K562 (cell line): ENCODE results near the gene KPTN. TPM values are rescaled to one million over a fixed set of nuclear protein-coding genes. Genes with fewer than 3 reads are reported as not detected.

Source experiments
- CEBPG ChIP-seq, 3 experiments: fragments of 200-800 bp in 1 of 3; sonication (Bioruptor generic) in 1 of 3; sonication (generic) in 1 of 3; formaldehyde crosslinking in 1 of 3; IDR thresholded peaks in 2 of 3; conservative IDR thresholded peaks in 1 of 3; 2 replicates each; pipeline versions ENCODE4 v1.6.1 to v1.8.0; 2016 to 2022; ENCODE audit warnings: missing compliant biosample characterization in 2 of 3, missing genetic modification characterization in 2 of 3, mild to moderate bottlenecking in 1 of 3, missing genetic modification reagents in 1 of 3
- ETV5 ChIP-seq: sonication (generic); formaldehyde crosslinking; IDR thresholded peaks from 2 replicates; pipeline ENCODE4 v1.4.0; 2020; ENCODE audit warnings: low read depth, mild to moderate bottlenecking, missing genetic modification reagents
- ETV6 ChIP-seq, 3 experiments: fragments of 150-350 bp in 1 of 3; sonication (generic) in 1 of 3; formaldehyde crosslinking in 1 of 3; IDR thresholded peaks; 2 replicates each; pipeline versions ENCODE4 v1.6.1 to v1.8.0; 2014 to 2022; ENCODE audit warnings: borderline replicate concordance in 2 of 3, low read depth in 2 of 3, antibody characterized with exemption in 1 of 3, low read length in 1 of 3, mild to moderate bottlenecking in 1 of 3, missing genetic modification reagents in 1 of 3
- GATAD2B ChIP-seq: fragments of 450-650 bp; IDR thresholded peaks from 2 replicates; pipeline ENCODE4 v1.6.1; 2017; ENCODE audit warnings: mild to moderate bottlenecking, borderline replicate concordance
- ILK ChIP-seq: fragments of 450-650 bp; IDR thresholded peaks from 2 replicates; pipeline ENCODE4 v1.6.1; 2016; ENCODE audit warnings: missing genetic modification characterization, low read depth, mild to moderate bottlenecking, missing compliant biosample characterization, moderate library complexity, borderline replicate concordance
- KLF10 ChIP-seq: fragments of 250-450 bp; sonication (Bioruptor Pico); IDR thresholded peaks from 2 replicates; pipeline ENCODE4 v1.6.1; 2021; ENCODE audit warnings: matching md5 sums
- MLX ChIP-seq, 2 experiments: fragments of 450-650 bp in 1 of 2; sonication (generic) in 1 of 2; formaldehyde crosslinking; conservative IDR thresholded peaks; 2 replicates each; pipeline versions ENCODE4 v1.4.0 to v1.8.1; 2020 to 2022; ENCODE audit warnings: mild to moderate bottlenecking in 1 of 2, missing genetic modification reagents in 1 of 2
- NCOA6 ChIP-seq: fragments of 450-650 bp; IDR thresholded peaks from 2 replicates; pipeline ENCODE4 v1.6.1; 2017; ENCODE audit warnings: mild to moderate bottlenecking
- NEUROD1 ChIP-seq: fragments of 150-350 bp; IDR thresholded peaks from 2 replicates; pipeline ENCODE4 v1.6.1; 2014; ENCODE audit warnings: borderline replicate concordance, low read length, low read depth; ENCODE audit not compliant: partially characterized antibody
- OTX1 ChIP-seq: fragments of 450-650 bp; formaldehyde crosslinking; IDR thresholded peaks from 2 replicates; pipeline ENCODE4 v1.4.0; 2022; ENCODE audit warnings: mild to moderate bottlenecking
- PRDM10 ChIP-seq: fragments of 450-650 bp; IDR thresholded peaks from 2 replicates; pipeline ENCODE4 v1.6.1; 2018; ENCODE audit not compliant: partially characterized antibody
- RAD21 ChIP-seq, 2 experiments: fragments of 250-450 bp in 1 of 2; fragments of 450-650 bp in 1 of 2; sonication (Bioruptor Pico) in 1 of 2; formaldehyde crosslinking in 1 of 2; IDR thresholded peaks in 1 of 2; conservative IDR thresholded peaks in 1 of 2; 2 replicates each; pipeline versions ENCODE4 v1.4.0 to v1.8.0; 2020 to 2022; ENCODE audit warnings: mild to moderate bottlenecking in 2 of 2, moderate library complexity in 1 of 2
- ZNF212 ChIP-seq: fragments of 450-650 bp; formaldehyde crosslinking; IDR thresholded peaks from 2 replicates; pipeline ENCODE4 v1.4.0; 2020; ENCODE audit warnings: mild to moderate bottlenecking
- ZNF232 ChIP-seq: sonication (generic); formaldehyde crosslinking; IDR thresholded peaks from 2 replicates; pipeline ENCODE4 v1.8.0; 2022; ENCODE audit warnings: mild to moderate bottlenecking, missing genetic modification reagents
- polyA plus RNA-seq, 8 experiments: library from polyadenylated mRNA; depleted of rRNA in 4 of 8; stranded (reverse) in 5 of 8; unstranded in 3 of 8; fragments of >200 nt; fragmentation: Nextera tagmentation in 2 of 8; fragmentation: Illumina TruSeq in 1 of 8; extraction: Ambion mirVana in 2 of 8; extraction: Trizol in 1 of 8; gene quantifications; 2 replicates each; pipeline versions ENCODE4 v1.2.1 to v1.2.3, GENCODE V29; 2011 to 2014; ENCODE audit warnings: inconsistent platforms in 1 of 8, missing spikeins in 1 of 8
- total RNA-seq, 7 experiments: library from RNA; depleted of rRNA in 6 of 7; stranded (reverse); fragments of >200 nt in 6 of 7; fragmentation: Illumina TruSeq in 2 of 7; extraction: Trizol in 2 of 7; gene quantifications; 2 replicates each; pipeline versions ENCODE4 v1.2.1 to v1.2.3, GENCODE V29; 2011 to 2021; ENCODE audit warnings: low replicate concordance in 1 of 7
- TF ChIP-seq, protein P1 (sequence below), 2 experiments: fragments of 450-650 bp in 1 of 2; IDR thresholded peaks; 2 replicates each; pipeline ENCODE4 v1.6.1; 2011 to 2017; ENCODE audit warnings: low read depth in 2 of 2, antibody characterized with exemption in 1 of 2, borderline replicate concordance in 1 of 2, low read length in 1 of 2, mild to moderate bottlenecking in 1 of 2, mixed read lengths in 1 of 2; ENCODE audit not compliant: control insufficient read depth in 1 of 2
- TF ChIP-seq, protein P2 (sequence below): sonication (generic); formaldehyde crosslinking; IDR thresholded peaks from 2 replicates; pipeline ENCODE4 v1.8.0; 2023; ENCODE audit warnings: mild to moderate bottlenecking, missing genetic modification reagents

The KPTN gene
- total and polyA plus RNA-seq, 9 of the 15 experiments (the other 6 are each of a cell fraction or from before 2014, with no cell fraction given), result 0.56 to 18.2 (median 8.5) TPM

- TF ChIP-seq MLX (CRISPR knock-in tag; conservative IDR thresholded peaks at IDR 0.05) (no peak), ETV5 (CRISPR knock-in tag) (no peak; the same call in 1 of the 2 replicates), RAD21 (CRISPR knock-in tag; conservative IDR thresholded peaks at IDR 0.05 in 1 of 2, IDR thresholded peaks at IDR 0.05 in 1 of 2) (peak in 1 of 2 experiments; percentile 72; a peak in 2 of 4 replicates), NCOA6 (no peak), ZNF232 (CRISPR knock-in tag) (no peak), CEBPG (CRISPR knock-in tag; IDR thresholded peaks at IDR 0.05) (no peak; the same call in 1 of the 2 replicates), CEBPG (tag; conservative IDR thresholded peaks at IDR 0.05 in 1 of 2, IDR thresholded peaks at IDR 0.05 in 1 of 2) (peak in 1 of 2 experiments; percentile 58; a peak in 2 of 4 replicates), NEUROD1 (peak; percentile 49), OTX1 (CRISPR knock-in tag) (no peak), ILK (tag) (no peak), PRDM10 (peak; percentile 53), ETV6 (IDR thresholded peaks at IDR 0.05; ENCODE audit: borderline replicate concordance in 1 of 2, low read depth in 2 of 2, low read length in 1 of 2) (no peak), ETV6 (CRISPR knock-in tag; IDR thresholded peaks at IDR 0.05; ENCODE audit: borderline replicate concordance) (no peak), ZNF212 (CRISPR knock-in tag) (no peak), KLF10 (no peak), GATAD2B (no peak)
- TF ChIP-seq, protein P1, sequence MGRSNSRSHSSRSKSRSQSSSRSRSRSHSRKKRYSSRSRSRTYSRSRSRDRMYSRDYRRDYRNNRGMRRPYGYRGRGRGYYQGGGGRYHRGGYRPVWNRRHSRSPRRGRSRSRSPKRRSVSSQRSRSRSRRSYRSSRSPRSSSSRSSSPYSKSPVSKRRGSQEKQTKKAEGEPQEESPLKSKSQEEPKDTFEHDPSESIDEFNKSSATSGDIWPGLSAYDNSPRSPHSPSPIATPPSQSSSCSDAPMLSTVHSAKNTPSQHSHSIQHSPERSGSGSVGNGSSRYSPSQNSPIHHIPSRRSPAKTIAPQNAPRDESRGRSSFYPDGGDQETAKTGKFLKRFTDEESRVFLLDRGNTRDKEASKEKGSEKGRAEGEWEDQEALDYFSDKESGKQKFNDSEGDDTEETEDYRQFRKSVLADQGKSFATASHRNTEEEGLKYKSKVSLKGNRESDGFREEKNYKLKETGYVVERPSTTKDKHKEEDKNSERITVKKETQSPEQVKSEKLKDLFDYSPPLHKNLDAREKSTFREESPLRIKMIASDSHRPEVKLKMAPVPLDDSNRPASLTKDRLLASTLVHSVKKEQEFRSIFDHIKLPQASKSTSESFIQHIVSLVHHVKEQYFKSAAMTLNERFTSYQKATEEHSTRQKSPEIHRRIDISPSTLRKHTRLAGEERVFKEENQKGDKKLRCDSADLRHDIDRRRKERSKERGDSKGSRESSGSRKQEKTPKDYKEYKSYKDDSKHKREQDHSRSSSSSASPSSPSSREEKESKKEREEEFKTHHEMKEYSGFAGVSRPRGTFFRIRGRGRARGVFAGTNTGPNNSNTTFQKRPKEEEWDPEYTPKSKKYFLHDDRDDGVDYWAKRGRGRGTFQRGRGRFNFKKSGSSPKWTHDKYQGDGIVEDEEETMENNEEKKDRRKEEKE (IDR thresholded peaks at IDR 0.05; ENCODE audit: borderline replicate concordance in 1 of 2, control insufficient read depth in 1 of 2, low read depth in 2 of 2, low read length in 1 of 2), result no peak
- TF ChIP-seq, protein P2, sequence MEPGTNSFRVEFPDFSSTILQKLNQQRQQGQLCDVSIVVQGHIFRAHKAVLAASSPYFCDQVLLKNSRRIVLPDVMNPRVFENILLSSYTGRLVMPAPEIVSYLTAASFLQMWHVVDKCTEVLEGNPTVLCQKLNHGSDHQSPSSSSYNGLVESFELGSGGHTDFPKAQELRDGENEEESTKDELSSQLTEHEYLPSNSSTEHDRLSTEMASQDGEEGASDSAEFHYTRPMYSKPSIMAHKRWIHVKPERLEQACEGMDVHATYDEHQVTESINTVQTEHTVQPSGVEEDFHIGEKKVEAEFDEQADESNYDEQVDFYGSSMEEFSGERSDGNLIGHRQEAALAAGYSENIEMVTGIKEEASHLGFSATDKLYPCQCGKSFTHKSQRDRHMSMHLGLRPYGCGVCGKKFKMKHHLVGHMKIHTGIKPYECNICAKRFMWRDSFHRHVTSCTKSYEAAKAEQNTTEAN (CRISPR knock-in tag), result no peak
Measured at GRCh38 chr19:47514869-47515588, 31.0 kb upstream of the KPTN start, which contains the start of gene NAPA (continued).
